Tongue (tissue), 2 donors: ENCODE results near the gene SSBP2. TPM values are rescaled to one million over a fixed set of nuclear protein-coding genes. Genes with fewer than 3 reads are reported as not detected.
A peak's percentile ranks its signal among the peaks of the same experiment; 100 is the strongest.

Experiments used
- DNase-seq: peaks from one replicate; pipeline ENCODE4 v3.0.0-alpha.2; 2015
- total RNA-seq: library from RNA; depleted of rRNA; stranded (reverse); fragments of >200 nt; gene quantifications from one replicate; pipeline ENCODE4 v1.2.3, GENCODE V29; 2014

The SSBP2 gene
- total RNA-seq, 1 donor from 2014 or later, result 102 TPM

- peak; percentile 30 for DNase-seq
Observed at GRCh38 chr5:81579262-81579924, 171.5 kb downstream of the SSBP2 start.

GRCh38 chr5:81577091-81577490, 173.8 kb downstream of the SSBP2 start:
- no peak for DNase-seq

GRCh38 chr5:81575924-81576323, 175.0 kb downstream of the SSBP2 start:
- no peak for DNase-seq

- no peak for DNase-seq
Observed at GRCh38 chr5:81572201-81572600, 178.7 kb downstream of the SSBP2 start.

GRCh38 chr5:81558188-81558587, 192.7 kb downstream of the SSBP2 start:
- no peak for DNase-seq

- no peak for DNase-seq
Observed at GRCh38 chr5:81556809-81557208, 194.1 kb downstream of the SSBP2 start.

GRCh38 chr5:81555865-81556264, 195.0 kb downstream of the SSBP2 start:
- DNase-seq, result no peak

- DNase-seq, result no peak
Observed at GRCh38 chr5:81554647-81555046, 196.2 kb downstream of the SSBP2 start.

GRCh38 chr5:81553567-81554212, 197.2 kb downstream of the SSBP2 start:
- no peak for DNase-seq

GRCh38 chr5:81552852-81553566, 197.9 kb downstream of the SSBP2 start:
- DNase-seq, result no peak

GRCh38 chr5:81549123-81549522, 201.8 kb downstream of the SSBP2 start:
- no peak for DNase-seq

- no peak for DNase-seq
Observed at GRCh38 chr5:81547001-81547400, 203.9 kb downstream of the SSBP2 start.

GRCh38 chr5:81545911-81546310, 205.0 kb downstream of the SSBP2 start:
- no peak for DNase-seq

- peak; percentile 8 for DNase-seq
Observed at GRCh38 chr5:81544351-81545018, 206.4 kb downstream of the SSBP2 start.

GRCh38 chr5:81542242-81542641, 208.7 kb downstream of the SSBP2 start:
- no peak for DNase-seq

GRCh38 chr5:81537905-81538547, 212.9 kb downstream of the SSBP2 start:
- DNase-seq, result no peak

GRCh38 chr5:81534441-81534840, 216.5 kb downstream of the SSBP2 start:
- no peak for DNase-seq

GRCh38 chr5:81533629-81534405, 217.1 kb downstream of the SSBP2 start:
- DNase-seq, result no peak

GRCh38 chr5:81530919-81531318, 220.0 kb downstream of the SSBP2 start:
- no peak for DNase-seq

GRCh38 chr5:81525690-81526089, 225.2 kb downstream of the SSBP2 start:
- no peak for DNase-seq

GRCh38 chr5:81524015-81524414, 226.9 kb downstream of the SSBP2 start:
- no peak for DNase-seq

- DNase-seq, result no peak
Observed at GRCh38 chr5:81522571-81522970, 228.3 kb downstream of the SSBP2 start.
